GM19463 (cell line): ENCODE data around the gene DOC2B.
"Not testable (repeated sequence)": the region's sequence is repeated elsewhere in the genome, so short reads cannot be mapped to it uniquely, and the experiment has no call there.

Experiments used
- ATAC-seq: cut with Tn5 transposase; IDR thresholded peaks from one replicate; pipeline ENCODE4 v1.9.1; 2021; ENCODE audit warnings: mild to moderate bottlenecking, moderate library complexity; ENCODE audit not compliant: unreplicated experiment

DOC2B gene

DNA sequence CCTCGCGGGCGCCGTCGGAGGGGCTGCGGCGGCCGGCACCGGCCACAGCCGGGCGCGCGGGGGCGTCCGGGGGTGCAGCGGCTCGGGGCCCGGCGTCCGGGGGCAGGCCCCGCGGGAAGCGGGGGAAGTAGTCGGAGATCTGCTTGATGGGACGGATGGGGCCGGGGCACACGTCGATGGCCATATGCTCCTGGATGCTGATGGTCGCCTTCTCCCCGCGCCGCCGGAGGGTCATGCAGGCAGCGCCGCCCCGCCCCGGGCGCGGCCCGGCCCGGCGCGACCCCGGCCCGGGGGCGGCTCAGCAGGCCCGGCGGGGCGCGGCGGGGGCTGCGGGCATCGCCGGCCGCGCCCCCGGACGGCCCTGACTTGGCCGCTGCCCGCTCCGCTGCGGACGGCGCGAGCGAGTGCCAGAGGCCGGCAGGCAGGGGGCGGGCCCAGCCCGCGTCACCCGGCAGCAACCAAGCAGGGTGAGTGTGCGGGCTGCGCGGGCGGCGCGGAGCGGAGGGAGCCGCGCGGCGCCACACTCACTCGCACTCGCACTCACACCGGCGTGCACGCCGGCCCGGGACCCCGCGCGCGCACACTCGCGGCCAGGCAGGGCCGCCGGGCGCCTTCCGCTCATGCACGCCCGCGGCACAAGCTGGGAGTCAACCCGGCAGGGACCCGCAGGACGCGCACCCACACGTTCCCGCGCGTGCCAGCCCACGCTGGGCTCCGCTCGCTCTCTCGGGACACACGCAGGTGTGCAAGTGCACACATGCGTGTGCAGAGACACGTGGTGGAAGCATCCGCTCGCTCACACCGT, at the start of gene DOC2B:
Gene DOC2B (minus strand): TSS at position 406 of the 805 bp plus-strand sequence. CDS start 171 bp downstream, at position 235.
- ATAC-seq, result no peak

DNA sequence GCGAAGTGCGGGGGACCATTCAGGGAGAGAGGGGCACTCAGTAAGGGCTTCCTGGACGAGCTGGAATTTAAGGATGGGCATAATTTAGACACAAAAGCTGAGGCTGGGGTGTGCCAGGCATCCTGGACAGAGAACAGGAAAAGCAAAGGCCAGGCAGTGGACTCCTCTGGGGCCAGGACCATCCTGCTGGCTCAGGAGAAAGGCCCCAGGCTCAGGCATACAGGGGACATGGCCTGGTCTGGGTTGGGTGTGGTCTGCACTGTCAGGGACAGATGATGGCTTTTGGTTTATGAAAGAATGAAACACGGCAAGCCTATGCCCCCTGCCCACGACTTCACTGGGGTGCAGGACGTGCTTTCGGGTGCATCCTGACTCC, 48.9 kb upstream of the DOC2B start:
- no peak for ATAC-seq

DNA sequence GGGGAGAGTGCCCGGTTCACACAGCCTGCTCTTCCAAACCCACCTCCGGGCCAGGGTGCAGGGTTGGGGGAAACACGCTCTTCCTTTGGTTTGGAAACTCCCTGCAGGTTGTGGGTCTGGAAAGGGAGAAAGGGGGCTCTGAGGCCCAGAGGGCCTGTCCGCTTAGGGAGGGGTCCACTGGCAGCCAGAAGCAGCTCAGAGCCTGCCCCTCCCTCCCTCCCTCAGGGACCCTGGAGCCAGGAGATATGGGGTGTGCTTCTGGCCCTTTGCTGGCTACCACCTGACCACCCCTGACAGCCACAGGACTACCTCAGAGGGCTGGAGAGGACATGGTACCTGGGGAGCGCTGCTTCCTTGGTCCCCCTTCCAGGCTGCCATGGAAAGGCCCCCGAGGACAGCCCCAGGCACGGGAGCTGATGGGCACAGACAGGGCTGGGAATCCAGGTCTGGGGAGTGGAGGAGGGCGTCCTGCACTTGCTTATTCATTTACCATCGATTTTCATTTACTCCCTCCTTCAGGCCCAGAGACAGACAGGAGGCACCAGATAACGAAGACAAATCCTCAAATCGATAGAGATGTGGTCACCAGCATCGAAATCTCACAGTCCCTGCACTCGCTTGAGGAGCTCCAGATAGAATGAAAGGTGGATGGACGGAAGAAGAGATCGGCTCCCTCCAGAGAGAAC, 48.4 kb upstream of the DOC2B start:
- no peak for ATAC-seq

DNA sequence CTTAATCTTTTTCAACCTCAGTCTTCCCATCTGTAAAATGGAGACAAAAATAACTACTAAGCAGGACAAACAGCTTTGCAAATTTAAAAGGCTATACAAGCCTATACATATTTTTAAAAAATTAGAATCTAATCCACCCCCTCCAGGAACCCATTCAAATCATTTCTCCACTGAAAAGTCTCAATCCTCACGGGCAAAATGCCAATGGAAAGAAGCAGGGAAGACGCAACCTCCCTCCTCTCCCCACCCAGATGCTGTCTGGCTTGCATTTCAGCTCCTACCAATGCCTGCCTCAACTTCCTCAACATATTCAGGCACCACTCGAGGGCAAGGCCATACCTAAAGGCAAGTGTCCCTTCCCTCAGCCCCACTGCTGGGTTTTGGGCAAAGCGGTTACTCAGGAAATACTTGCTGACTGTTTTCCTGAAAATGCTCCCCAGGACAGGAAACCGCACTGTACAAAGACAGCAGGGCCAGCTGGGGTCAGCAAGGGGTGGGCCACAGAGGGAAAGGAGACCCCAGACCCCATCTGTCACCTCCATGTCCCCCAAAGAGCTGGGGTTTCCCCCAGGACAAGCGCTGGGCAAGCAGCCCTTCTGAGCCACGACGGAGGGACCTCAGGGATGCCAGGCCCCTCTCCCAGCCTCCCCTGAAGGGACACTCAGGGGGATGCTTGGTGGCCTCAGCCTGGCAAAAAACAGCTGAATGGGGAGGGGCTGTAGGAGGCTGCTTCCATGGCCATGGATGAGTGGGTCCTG, 47.7 kb upstream of the DOC2B start:
- ATAC-seq, result no peak

DNA sequence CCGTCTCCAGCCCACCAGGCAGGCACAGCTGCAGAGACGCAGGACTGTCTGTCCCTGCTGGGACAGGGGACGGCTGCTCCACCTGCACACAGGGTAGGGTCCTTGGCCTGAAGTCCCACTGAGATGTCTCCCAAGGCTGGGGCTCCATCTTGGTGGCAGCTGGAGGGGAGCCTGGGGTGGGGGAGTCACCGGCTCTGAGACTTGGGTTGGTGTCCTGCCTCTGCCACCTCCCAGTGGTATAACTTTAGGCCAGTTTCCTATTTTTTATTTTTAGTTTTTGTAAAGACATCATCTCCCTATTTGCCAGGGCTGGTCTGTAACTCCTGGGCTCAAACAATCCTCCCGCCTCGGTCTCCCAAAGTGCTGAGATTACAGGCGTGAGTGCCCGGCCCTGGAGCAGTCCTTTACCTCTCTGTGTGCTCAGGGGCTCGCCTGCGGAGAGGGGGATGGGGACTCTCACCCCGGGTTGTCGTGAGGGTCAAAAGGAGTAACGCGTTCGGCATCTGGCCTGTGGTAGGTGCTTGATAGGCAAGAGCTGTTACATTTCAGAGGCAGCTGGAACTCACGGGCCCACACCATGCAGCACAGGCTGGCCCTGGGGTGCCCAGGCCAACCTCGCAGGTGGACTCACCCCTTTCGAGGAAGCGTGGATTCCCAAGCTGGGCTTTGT, 46.6 kb upstream of the DOC2B start:
- ATAC-seq, result no peak

DNA sequence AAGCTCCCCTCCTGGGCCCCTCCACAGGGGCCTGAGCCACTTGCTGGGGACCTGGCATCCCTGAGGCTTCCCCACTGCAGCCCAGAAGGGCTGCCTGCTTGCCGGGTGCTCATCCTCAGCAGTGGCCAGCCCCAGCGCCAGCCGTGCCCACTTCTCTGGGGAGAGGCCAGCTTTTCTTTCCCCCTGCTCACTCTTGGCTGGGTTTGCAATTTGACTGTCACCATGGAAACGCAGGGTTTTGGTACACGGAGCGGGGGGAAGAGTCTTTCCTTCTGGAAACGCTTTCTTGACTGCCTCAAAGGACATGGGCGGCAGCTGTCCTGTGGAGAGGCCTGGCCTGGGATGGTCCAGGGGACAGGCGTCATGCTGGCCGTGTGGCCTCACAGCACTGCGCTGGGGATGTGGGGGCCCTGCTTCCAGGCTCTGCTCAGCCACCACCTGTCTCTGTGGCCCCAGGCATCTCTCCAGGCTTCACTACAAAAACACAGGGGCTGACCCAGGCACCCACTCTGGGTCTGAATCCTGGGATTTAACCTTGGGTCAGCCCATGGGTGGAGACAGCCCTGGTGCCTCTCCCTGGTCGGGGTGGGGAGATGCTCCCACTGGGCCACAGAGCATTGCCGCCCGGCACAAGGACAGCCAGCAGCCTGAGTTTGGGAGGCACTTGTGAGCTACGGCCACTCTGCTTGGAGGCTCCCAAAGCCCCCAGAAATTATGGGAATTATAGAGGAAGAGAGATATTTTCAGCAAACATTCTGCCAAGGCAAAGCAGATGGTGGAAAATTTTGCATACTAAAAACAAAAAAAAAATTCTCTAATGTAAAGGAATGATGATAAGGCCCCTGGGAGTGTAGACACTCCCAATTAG, 45.9 kb upstream of the DOC2B start:
- ATAC-seq, result no peak

DNA sequence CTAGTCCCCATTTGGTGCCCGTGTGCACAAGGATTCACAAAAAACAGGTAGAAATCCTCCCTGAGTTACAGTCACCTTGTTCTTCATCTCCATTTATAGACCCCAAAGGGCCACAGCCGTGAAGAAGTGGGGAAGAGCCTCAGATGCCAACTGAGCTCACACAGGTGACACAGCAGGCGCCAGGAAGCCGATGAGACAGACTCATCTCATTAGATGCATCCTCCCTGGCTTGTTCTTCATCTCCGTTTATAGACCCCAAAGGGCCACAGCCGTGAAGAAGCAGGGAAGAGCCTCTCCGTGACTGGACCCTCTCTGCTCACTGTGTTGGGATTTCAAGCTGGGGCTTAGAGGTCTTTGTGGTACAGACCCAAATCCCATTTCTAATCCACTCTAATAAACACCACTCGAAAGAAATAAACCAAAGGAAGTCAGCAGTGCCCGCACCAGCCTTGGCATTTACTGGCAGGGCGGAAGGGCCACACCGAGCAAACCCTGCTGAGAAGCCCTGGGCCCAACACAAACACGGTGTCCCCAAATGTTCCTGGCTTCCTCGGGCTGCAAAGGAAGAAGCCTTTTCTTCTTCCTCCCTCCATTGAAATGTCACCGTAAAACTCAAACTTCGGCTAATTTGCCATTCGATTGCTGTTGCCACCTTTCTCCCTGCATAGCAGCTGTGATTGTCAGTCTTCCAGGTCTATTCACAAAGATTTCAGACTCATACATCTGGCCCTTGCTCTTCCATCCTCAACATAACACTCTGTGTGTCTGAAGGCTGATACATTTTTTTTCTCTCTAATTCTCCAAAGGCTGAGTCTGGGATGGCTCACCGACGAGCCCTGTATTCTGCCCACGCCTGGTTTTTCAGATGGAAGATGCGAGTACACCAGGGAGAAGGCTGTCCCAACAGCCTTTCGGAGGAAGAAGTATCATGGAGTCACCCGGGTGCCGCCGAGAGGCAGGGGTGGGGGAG, 44.9 kb upstream of the DOC2B start:
- ATAC-seq, result no peak

DNA sequence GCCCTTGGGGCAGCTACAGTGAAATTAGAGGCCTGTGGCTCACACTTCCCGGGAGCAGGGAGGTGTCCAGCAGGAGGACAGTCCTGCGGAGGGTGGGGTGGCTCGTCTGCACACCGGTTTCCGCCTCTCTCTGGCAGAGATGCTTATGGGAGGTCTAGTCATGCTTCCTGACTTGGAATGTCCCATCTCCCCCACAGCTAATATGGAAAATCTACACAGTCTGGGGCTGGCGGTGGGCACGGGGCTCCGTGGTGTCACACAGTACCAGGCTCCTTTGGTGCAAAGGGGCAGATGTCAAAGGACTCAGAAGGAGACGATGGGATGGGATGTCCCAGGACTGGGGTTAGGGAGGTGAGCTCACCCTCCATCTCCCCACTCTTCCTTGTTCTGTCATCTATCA, 44.1 kb upstream of the DOC2B start:
- no peak for ATAC-seq

DNA sequence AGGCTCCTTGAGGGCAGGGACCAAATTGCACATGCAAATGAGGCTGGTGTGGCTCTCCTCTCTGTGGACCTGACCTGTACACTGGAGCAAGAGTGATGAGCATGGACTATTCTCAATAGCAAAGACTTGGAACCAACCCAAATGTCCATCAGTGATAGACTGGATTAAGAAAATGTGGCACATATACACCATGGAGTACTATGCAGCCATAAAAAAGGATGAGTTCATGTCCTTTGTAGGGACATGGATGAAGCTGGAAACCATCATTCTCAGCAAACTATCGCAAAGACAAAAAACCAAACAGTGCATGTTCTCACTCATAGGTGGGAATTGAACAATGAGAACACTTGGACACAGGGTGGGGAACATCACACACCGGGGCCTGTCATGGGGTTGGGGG, 43.1 kb upstream of the DOC2B start:
- ATAC-seq, result not testable (repeated sequence)

DNA sequence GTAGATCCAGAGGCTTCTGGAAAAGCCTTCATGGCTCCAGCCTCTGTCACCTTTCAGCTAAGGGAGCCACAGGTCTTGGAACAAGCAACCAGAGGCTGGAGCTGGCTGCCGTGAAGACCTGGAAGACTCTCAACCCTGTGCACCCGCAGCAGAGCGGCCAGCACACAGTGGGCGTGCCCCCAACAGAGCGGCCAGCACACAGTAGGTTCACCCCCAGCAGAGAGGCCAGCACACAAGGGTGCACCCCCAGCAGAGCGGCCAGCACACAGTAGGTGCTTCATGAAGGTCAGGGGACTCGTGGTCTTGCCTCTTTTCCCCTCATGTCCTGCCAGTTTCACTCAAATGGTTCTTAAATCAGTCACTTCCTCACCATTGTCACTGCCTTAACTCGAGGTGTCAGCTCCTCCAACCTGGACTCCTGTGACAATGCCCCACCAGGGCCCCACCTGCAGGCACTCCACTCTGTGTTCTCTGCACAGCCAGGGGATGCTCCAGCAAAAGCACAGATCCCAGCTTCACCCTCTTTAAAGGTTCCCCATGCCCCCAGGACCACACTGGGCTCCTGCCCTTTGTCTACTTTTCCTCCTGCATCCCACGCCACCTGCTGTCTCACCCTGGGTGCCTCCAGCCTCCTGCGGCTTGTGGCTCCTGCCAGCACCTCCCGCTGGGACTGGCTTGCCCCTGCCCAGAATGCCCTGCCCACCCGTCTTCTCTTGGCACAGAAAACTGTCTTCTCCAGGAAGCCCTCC, 42.4 kb upstream of the DOC2B start:
- no peak for ATAC-seq

DNA sequence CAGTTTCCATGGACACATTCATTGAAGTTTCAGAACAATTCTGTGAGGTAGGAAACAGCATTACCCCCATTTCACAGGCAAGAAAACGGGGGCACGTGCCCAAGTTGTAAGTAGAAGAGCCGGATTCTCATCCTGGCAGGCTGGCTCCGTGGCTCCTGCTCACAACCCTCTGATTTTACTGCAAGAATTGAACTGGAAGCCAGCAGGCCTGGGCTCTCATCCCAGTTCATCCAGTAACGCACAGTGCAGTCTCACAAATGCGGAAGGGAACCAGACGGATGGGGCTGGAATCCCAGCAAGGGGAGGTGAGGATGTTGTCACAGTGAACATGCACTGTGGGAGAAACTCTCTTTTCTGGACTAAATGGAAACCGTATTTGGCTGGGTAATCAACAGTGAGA, 40.7 kb upstream of the DOC2B start:
- ATAC-seq, result no peak

DNA sequence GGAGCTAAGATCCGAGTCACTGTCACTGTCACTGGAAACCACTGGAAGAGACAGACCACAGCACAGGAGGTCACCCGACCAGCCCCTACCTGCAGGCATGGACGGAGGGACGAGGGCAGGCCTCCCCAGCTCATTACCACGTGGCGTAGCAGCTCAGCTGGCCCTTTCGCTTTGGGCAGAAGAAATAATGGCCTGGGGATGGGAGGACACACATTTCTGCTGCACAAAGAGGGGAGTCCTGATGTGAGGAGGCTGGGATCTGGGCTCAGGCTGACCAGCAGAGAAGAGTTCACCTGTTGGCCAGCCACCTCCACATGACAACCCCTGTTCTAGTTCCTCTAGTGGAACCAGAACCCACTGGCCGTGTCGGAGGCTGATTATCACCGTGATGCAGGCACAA, 38.2 kb upstream of the DOC2B start:
- ATAC-seq, result no peak

DNA sequence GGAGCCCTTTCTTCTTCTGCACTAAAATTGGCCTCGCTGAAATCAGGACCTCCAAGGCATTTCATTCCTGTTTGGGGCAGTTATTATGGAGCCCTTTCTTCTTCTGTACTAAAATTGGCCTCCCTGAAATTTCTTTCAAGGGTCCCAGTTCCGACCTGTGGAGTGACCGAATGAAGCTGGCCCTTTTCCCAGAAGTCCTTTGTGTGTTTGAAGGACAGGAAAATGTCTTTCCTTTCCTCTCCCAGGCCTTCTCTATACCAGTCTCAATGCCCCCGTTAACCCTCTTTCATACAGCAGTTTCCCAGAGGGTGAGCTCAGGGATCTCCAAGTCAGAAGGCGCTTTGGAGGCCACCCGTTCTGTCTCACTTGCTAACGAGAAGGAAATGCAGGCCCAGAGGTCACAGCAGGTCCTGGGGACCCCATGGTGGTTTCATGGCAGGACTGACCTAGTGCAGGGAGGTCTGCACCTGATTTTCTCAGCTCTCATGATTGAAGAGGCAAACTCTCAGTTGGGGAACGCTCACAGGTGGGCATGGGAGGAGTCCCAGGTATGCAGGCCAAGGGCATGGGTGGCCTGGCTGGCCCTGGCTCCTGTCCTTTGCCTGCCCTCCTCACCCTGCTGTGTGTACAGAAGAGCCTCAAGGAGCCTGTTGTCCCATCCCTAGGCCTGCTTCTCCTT, 37.1 kb upstream of the DOC2B start:
- ATAC-seq, result no peak

DNA sequence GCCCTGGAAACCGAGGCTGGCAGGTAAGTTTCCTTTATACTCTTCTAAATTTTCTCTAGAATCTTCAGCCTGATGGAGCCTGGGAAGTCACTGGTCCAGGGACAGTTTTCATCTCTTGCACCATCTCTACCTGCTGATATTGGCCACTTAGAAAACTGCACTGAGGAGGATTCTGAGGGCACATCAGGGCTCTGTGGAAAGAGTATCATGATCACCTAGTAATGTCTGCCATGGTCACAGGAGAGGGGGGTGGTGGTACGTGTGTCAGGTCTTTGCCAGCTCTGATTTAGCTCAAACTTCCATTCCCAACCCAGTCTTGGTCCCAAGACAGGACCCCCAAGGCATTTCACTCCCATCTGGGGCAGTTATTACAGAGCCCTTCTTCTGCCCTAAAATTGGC, 35.2 kb upstream of the DOC2B start:
- ATAC-seq, result no peak

DNA sequence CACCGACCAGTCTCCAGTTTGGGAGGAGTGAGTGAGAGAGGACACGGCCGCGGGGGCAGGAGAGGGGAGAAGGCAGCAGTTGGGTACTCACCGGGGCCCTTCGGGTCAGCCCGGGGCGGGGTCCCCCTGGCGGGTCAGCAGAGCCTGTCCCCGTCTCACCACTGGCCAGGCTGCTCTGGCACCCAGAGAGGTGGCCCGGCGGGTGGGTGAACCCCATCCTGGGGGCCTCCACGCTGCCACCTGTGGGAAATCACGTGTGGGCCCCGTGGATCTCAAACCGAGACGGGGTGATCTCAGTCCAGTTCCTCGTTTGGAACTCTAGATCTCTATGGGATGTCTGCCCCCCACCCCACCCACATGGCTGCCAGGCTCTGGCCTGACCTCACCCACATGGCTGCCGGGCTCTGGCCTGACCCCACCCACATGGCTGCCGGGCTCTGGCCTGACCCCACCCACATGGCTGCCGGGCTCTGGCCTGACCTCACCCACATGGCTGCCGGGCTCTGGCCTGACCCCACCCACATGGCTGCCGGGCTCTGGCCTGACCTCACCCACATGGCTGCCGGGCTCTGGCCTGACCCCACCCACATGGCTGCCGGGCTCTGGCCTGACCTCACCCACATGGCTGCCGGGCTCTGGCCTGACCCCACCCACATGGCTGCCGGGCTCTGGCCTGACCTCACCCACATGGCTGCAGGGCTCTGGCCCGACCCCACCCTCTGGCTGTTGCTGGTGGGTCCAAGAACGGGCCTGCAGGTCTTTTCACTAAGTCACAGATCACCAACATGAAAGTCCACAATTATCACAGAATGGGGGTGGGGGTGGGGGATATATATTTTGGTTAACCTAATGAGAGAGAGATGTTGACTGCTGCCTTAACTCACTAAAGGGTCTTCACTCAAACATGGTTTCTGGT, 34.4 kb upstream of the DOC2B start:
- ATAC-seq, result not testable (repeated sequence)

DNA sequence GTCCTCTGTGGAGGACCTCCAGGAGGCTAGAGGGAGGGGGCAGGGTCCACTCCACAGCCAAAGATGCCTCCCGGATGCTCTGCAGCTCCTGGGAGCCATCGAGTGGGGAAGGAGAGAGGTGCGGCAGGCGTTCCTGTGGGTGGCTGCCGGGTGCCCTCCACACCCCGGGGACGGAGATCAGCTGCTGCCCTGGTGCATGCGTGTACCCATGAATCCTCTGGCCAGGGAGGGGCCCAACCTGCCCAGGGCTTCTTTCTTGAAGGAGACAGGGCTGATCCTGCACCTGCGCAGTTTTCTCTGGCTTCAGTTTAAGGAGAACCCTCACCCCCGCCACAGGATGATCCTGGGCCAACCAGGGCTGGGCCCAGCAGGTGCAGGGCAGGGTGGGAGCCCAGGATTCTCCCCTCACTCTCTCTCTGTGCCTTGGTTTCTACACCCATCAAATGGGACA, 33.5 kb upstream of the DOC2B start:
- ATAC-seq, result no peak
